Measurements from ENCODE around the gene GAB2. TPM values are rescaled to one million over a fixed set of nuclear protein-coding genes. Genes with fewer than 3 reads are reported as not detected.

Gene GAB2
- total and polyA plus RNA-seq, 12 donors: 2.4 to 22.4 (median 16.2) TPM

DNA sequence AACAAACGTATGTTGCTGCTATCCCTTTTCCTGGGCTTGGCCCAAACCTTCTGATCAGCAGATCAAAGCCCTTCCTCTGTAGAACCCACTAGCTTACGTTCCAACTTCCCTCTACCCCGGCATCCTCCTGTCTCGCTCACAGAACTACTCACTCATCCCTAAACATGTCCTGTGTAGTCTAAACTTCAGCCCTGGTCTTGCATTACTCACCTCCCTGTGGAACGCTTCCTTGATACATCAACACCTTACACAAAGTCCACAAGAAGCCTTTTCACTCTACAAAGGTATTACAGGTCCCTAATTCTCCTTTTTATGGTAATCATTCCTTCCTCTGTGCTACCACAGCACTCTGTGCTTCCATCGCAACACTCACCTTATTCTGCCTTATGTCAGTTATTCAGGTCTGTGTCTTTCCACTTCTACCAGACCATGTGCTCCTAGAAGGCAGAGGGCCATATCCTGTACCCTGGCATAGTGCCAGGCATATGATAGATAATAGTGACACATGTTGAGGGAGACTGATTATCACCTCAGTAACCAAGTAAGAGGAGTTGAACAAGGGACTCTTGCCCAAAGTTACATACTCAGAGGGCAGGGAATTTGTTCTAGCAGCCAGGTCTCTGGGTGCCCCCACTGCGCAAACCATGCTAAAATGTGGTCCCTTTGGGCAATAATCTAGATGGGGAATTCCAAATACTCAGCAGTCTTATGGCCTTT lies 187.3 kb downstream of the GAB2 start:
- no peaks in the 10 kb centered on the region for H3K27me3 ChIP-seq
- no peak overlapping the region for H3K4me3 ChIP-seq
- H3K36me3 ChIP-seq (replicated peaks in 1 of 2): peaks cover 0 to 14% of the 10 kb centered on the region in 2 donors
- DNase-seq: peak in 1 of 7 donors; percentile 49
- peak overlapping the region in 1 of 5 donors; percentile 18 for H3K27ac ChIP-seq
- TF ChIP-seq POLR2A (IDR thresholded peaks at IDR 0.05) (no peak), CTCF (IDR thresholded peaks at IDR 0.05) (no peak)
- intact Hi-C loops (cut with DNase I): loop anchor here in 1 of 2 donors (5.0 kb wide), 1 partner anchor 187 kb away; the partner anchor contains the start of gene GAB2
- H3K9me3 ChIP-seq (replicated peaks in 1 of 3): no peaks in the 10 kb centered on the region
- WGBS, 4 donors: 85 to 90% (median 87%) methylated on average over 7 of the region's 7 CpGs
- H3K4me1 ChIP-seq (replicated peaks in 1 of 2): peaks cover 13 to 35% of the 10 kb centered on the region in 2 donors

GRCh38 chr11:78229106-78229505 lies 188.5 kb downstream of the GAB2 start:
- Histone ChIP-seq H3K9me3 (replicated peaks in 1 of 3) (no peaks in the 10 kb centered on the region), H3K27ac (no peak overlapping the region), H3K27me3 (no peaks in the 10 kb centered on the region), H3K4me1 (replicated peaks in 1 of 2) (peaks cover 13 to 35% of the 10 kb centered on the region in 2 donors), H3K4me3 (no peak overlapping the region), H3K36me3 (replicated peaks in 1 of 2) (peaks cover 0 to 26% of the 10 kb centered on the region in 2 donors)
- no peak for DNase-seq
- WGBS, 4 donors: 87 to 98% (median 94%) methylated on average over 2 of the region's 2 CpGs
- intact Hi-C loops (cut with DNase I): no loop called here
- no peak for TF ChIP-seq POLR2A (IDR thresholded peaks at IDR 0.05)
- no peak for TF ChIP-seq CTCF (IDR thresholded peaks at IDR 0.05)

DNA sequence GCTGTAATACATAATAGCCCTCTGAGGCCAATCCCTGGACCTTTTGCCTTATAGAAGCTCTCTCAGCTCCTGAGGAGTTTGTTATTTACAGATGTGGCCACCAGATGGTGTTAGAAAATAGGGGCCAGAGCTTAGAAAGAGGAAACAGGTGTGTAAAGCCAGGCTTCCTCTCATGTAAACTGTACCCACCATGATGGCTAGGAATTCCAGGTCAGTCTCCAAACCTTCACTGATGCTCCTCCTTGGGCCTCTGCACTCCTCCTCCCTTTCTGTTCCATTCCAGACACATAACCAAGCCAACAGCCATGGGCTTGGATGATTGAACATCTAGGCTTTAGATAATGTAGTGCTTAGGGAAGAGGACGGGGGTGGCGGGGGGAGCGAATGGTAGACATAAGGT lies 189.2 kb downstream of the GAB2 start:
- Histone ChIP-seq H3K4me1 (replicated peaks in 1 of 2) (peaks cover 13 to 35% of the 10 kb centered on the region in 2 donors), H3K27ac (no peak overlapping the region), H3K4me3 (no peak overlapping the region), H3K36me3 (replicated peaks in 1 of 2) (peaks cover 0 to 29% of the 10 kb centered on the region in 2 donors), H3K27me3 (no peaks in the 10 kb centered on the region), H3K9me3 (replicated peaks in 1 of 3) (no peaks in the 10 kb centered on the region)
- intact Hi-C loops (cut with DNase I): no loop called here
- WGBS, 4 donors: 94 to 100% (median 99%) methylated on average over 3 of the region's 3 CpGs
- peak in 2 of 7 donors; percentile 26 to 54 for DNase-seq
- TF ChIP-seq CTCF (IDR thresholded peaks at IDR 0.05) (peak; percentile 26 to 64 (median 55)), POLR2A (IDR thresholded peaks at IDR 0.05) (no peak)

- peaks cover 0 to 35% of the 10 kb centered on the region in 2 donors for H3K36me3 ChIP-seq (replicated peaks in 1 of 2)
- no peak overlapping the region for H3K4me3 ChIP-seq
- no peak for DNase-seq
- 87 to 98% (median 94%) methylated on average over 4 of the region's 4 CpGs for WGBS, 4 donors
- no peaks in the 10 kb centered on the region for H3K27me3 ChIP-seq
- intact Hi-C loops (cut with DNase I): no loop called here
- TF ChIP-seq POLR2A (IDR thresholded peaks at IDR 0.05) (no peak), CTCF (IDR thresholded peaks at IDR 0.05) (no peak)
- H3K9me3 ChIP-seq (replicated peaks in 1 of 3): no peaks in the 10 kb centered on the region
- H3K4me1 ChIP-seq (replicated peaks in 1 of 2): peaks cover 13 to 35% of the 10 kb centered on the region in 2 donors
- no peak overlapping the region for H3K27ac ChIP-seq
Observed at GRCh38 chr11:78227921-78228320, 189.7 kb downstream of the GAB2 start.

Measured in adrenal gland (tissue), 12 donors.